Right lobe of liver (tissue), 6 donors: ENCODE data around the gene CPXM2. TPM values are rescaled to one million over a fixed set of nuclear protein-coding genes. Genes with fewer than 3 reads are reported as not detected.

ENCODE experiments used
- ATAC-seq, 4 donors: fragments of 200-7000 bp; cut with Tn5 transposase; one replicate each; pipeline ENCODE4 v1.9.1; 2020; ENCODE audit warnings: mild to moderate bottlenecking in 4 of 4, moderate library complexity in 4 of 4
- DNase-seq, 3 donors: peaks; one replicate each; pipeline ENCODE4 v3.0.0-alpha.2; 2020
- H3K27ac ChIP-seq, 3 donors: fragments of 200-600 bp; one replicate each; pipeline ENCODE4 v1.8.0; 2022
- H3K27me3 ChIP-seq, 2 donors: fragments of 200-600 bp; one replicate each; pipeline ENCODE4 v1.8.0; 2022
- H3K36me3 ChIP-seq, 4 donors: fragments of 200-600 bp; sonication (generic) in 1 of 4; one replicate each; pipeline versions ENCODE4 v1.5.1 to v1.8.0; 2017 to 2022; ENCODE audit warnings: control low read depth in 1 of 4
- H3K4me1 ChIP-seq, 4 donors: fragments of 200-600 bp; sonication (generic) in 1 of 4; one replicate each; pipeline versions ENCODE4 v1.5.1 to v1.8.0; 2017 to 2022; ENCODE audit warnings: control low read depth in 1 of 4
- H3K4me3 ChIP-seq, 3 donors: fragments of 200-600 bp; one replicate each; pipeline ENCODE4 v1.8.0; 2022
- H3K9me3 ChIP-seq, 4 donors: fragments of 200-600 bp; sonication (generic) in 1 of 4; one replicate each; pipeline versions ENCODE4 v1.5.1 to v1.8.0; 2017 to 2022; ENCODE audit warnings: control low read depth in 1 of 4
- CTCF ChIP-seq, 4 donors: fragments of 200-600 bp in 3 of 4; fragments of 450-650 bp in 1 of 4; IDR thresholded peaks; one replicate each; pipeline versions ENCODE4 v1.5.1 to v1.8.0; 2016 to 2022; ENCODE audit warnings: antibody characterized with exemption in 4 of 4, mild to moderate bottlenecking in 2 of 4
- POLR2A ChIP-seq: fragments of 450-650 bp; IDR thresholded peaks from one replicate; pipeline ENCODE4 v1.6.1; 2017; ENCODE audit warnings: antibody characterized with exemption, mild to moderate bottlenecking
- WGBS: methylation state at CpG from one replicate; pipeline ENCODE4 v1.1.6; 2018; ENCODE audit warnings: low coverage, low lambda C conversion rate; ENCODE audit not compliant: insufficient coverage; ENCODE audit errors: missing lambda C conversion rate; 5-methylcytosine and 5-hydroxymethylcytosine counted together
- intact Hi-C, 2 donors: fragments of 100-400 bp; cut with DNase I; formaldehyde crosslinking; loops; one replicate each; pipeline versions ENCODE4 v1.11.2 to v1.14.1; 2022
- total RNA-seq, 6 experiments: library from RNA; depleted of rRNA in 2 of 6; stranded (reverse); fragments of >200 nt in 2 of 6; fragmentation: NEBNext Ultra II Directional in 3 of 6; extraction: Animal tissue kit (Norgen Biotek cat#: 25700) in 3 of 6; gene quantifications; one replicate each; pipeline versions ENCODE4 v1.1.0 to v1.2.4, GENCODE V29; 2016 to 2023
- donor health status: DM: no; HTN: yes; CAD: no.
- donor health status: DM: no; HTN: no; CAD: no.
- donor health status: DM: no; HTN: no; CAD: no.
- donor health status: DM: no; HTN: yes; CAD: no.
- donor health status: DM: no; HTN: yes; CAD: no.

CPXM2 gene
- total RNA-seq, 6 experiments from 2014 or later = 0.29 to 2.6 (median 0.69) TPM

- intact Hi-C loops = no loop called here
- DNase-seq (no peak), ATAC-seq (no peak)
- TF ChIP-seq CTCF (IDR thresholded peaks at IDR 0.05) (no peak), POLR2A (no peak)
- WGBS = 70% methylated on average over 2 of the region's 2 CpGs
- Histone ChIP-seq H3K4me1 (no peaks in the 10 kb centered on the region), H3K27ac (no peak overlapping the region), H3K4me3 (no peak overlapping the region), H3K36me3 (no peaks in the 10 kb centered on the region), H3K9me3 (no peaks in the 10 kb centered on the region), H3K27me3 (no peaks in the 10 kb centered on the region)
Observed at GRCh38 chr10:123935680-123936079, 44.1 kb upstream of the CPXM2 start.

GRCh38 chr10:123934846-123935245 is 43.2 kb upstream of the CPXM2 start:
- DNase-seq = no peak
- TF ChIP-seq POLR2A = no peak
- no peak for TF ChIP-seq CTCF (IDR thresholded peaks at IDR 0.05)
- intact Hi-C loops = no loop called here
- Histone ChIP-seq H3K4me3 (no peak overlapping the region), H3K27ac (no peak overlapping the region), H3K27me3 (no peaks in the 10 kb centered on the region), H3K4me1 (no peaks in the 10 kb centered on the region), H3K36me3 (no peaks in the 10 kb centered on the region), H3K9me3 (no peaks in the 10 kb centered on the region)
- 23% methylated on average over 3 of the region's 4 CpGs for WGBS
- ATAC-seq = no peak

GRCh38 chr10:123930340-123931001 is 38.9 kb upstream of the CPXM2 start:
- no peak for TF ChIP-seq POLR2A
- no peak for TF ChIP-seq CTCF (IDR thresholded peaks at IDR 0.05)
- intact Hi-C loops = no loop called here
- H3K27me3 ChIP-seq = no peaks in the 10 kb centered on the region
- WGBS = 70% methylated on average over 7 of the region's 9 CpGs
- no peaks in the 10 kb centered on the region for H3K9me3 ChIP-seq
- no peaks in the 10 kb centered on the region for H3K36me3 ChIP-seq
- H3K4me1 ChIP-seq = no peaks in the 10 kb centered on the region
- DNase-seq = no peak
- H3K4me3 ChIP-seq = no peak overlapping the region
- no peak for ATAC-seq
- H3K27ac ChIP-seq = no peak overlapping the region

GRCh38 chr10:123929791-123930190 is 38.2 kb upstream of the CPXM2 start:
- WGBS = 45% methylated on average over 4 of the region's 7 CpGs
- Histone ChIP-seq H3K36me3 (no peaks in the 10 kb centered on the region), H3K9me3 (no peaks in the 10 kb centered on the region), H3K4me1 (no peaks in the 10 kb centered on the region), H3K27ac (no peak overlapping the region), H3K4me3 (no peak overlapping the region), H3K27me3 (no peaks in the 10 kb centered on the region)
- intact Hi-C loops = no loop called here
- DNase-seq (no peak), ATAC-seq (no peak)
- no peak for TF ChIP-seq POLR2A
- TF ChIP-seq CTCF (IDR thresholded peaks at IDR 0.05) = no peak

- no peak overlapping the region for H3K4me3 ChIP-seq
- H3K27me3 ChIP-seq = no peaks in the 10 kb centered on the region
- TF ChIP-seq CTCF (IDR thresholded peaks at IDR 0.05) = no peak
- TF ChIP-seq POLR2A = no peak
- WGBS = 56% methylated on average over 2 of the region's 2 CpGs
- no peak overlapping the region for H3K27ac ChIP-seq
- no peak for DNase-seq
- no peaks in the 10 kb centered on the region for H3K4me1 ChIP-seq
- ATAC-seq = no peak
- H3K9me3 ChIP-seq = no peaks in the 10 kb centered on the region
- intact Hi-C loops = no loop called here
- H3K36me3 ChIP-seq = no peaks in the 10 kb centered on the region
Observed at GRCh38 chr10:123928427-123928826, 36.8 kb upstream of the CPXM2 start.
